H1 (cell line): ENCODE results near the gene SPATA21. TPM values are rescaled to one million over a fixed set of nuclear protein-coding genes. Genes with fewer than 3 reads are reported as not detected.

Source experiments
- CREB1 ChIP-seq: IDR thresholded peaks from 2 replicates; pipeline ENCODE4 v1.6.1; 2012; ENCODE audit warnings: inconsistent platforms
- EP300 ChIP-seq, 2 experiments: IDR thresholded peaks; 1 replicate in 1 of 2; 2 replicates in 1 of 2; pipeline ENCODE4 v1.6.1; 2011 to 2012; ENCODE audit warnings: low read depth in 2 of 2, low read length in 2 of 2, mild to moderate bottlenecking in 2 of 2, borderline replicate concordance in 1 of 2, inconsistent platforms in 1 of 2, moderate library complexity in 1 of 2
- HDAC2 ChIP-seq, 2 experiments: fragments of 300-600 bp in 1 of 2; sonication (generic) in 1 of 2; IDR thresholded peaks; 2 replicates each; pipeline ENCODE4 v1.6.1; 2011 to 2012; ENCODE audit warnings: low read depth in 2 of 2, low read length in 2 of 2, mild to moderate bottlenecking in 2 of 2, moderate library complexity in 2 of 2, borderline replicate concordance in 1 of 2, inconsistent platforms in 1 of 2
- polyA plus RNA-seq, 7 experiments: library from polyadenylated mRNA; depleted of rRNA in 3 of 7; stranded (reverse) in 5 of 7; unstranded in 2 of 7; fragments of >200 nt in 5 of 7; fragments of 200-250 nt in 2 of 7; gene quantifications; 1 replicate in 5 of 7; 2 replicates in 1 of 7; 4 replicates in 1 of 7; pipeline versions ENCODE4 v1.2.1 to v1.2.3, GENCODE V29; 2011 to 2013; ENCODE audit warnings: missing spikeins in 2 of 7, mixed read lengths in 2 of 7
- total RNA-seq: library from RNA; stranded (reverse); fragmentation: NEBNext Ultra II Directional; extraction: Animal tissue kit (Norgen Biotek cat#: 25700); gene quantifications from 2 replicates; pipeline ENCODE4 v1.2.1, GENCODE V29; 2021
- TF ChIP-seq, protein P1 (sequence below): IDR thresholded peaks from 2 replicates; pipeline ENCODE4 v1.6.1; 2012; ENCODE audit warnings: inconsistent platforms

Gene SPATA21
- total and polyA plus RNA-seq, 2 of the 8 experiments (the other 6 are each of a cell fraction or from before 2014, with no cell fraction given): not detected

DNA sequence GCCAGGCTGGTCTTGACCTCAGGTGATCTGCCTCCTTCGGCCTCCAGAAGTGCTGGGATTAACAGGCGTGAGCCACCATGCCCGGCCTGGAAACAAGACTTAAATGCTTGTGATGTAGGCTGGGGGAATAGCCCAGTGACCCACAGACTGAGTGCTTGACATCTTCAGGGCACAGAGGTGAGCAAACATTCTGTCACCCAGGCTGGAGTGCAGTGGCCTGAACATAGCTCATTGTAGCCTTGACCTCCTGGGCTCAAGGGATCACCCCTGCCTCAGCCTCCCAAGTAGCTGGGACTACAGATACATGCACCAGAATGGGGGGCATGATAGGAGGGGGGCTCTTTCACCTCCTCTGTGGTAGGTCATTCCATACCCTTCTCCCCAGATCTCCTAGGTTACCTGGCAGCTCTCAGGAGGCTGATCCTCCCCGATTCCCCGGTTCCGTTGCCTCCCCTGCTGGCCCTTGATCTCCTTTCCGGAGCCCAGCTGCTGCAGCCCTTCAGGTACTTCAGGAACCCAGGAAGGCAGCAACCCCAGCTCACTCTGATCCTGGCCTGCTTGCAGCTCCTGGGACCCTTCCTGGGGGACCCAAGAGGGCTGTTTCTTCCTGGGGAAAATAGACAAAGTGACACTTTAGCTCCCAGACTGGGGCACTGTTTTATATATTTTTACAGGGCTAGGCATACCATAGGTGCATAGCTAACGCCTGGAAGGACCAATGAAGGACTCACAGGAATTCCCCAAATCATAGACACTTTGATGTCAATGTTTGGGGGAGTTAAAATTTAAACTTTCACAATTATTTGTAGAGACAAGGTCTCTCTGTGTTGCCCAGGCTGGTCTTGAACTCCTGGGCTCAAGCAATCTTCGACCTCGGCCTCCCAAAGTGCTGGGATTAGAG, 11.8 kb downstream of the SPATA21 start (continued):
- TF ChIP-seq, protein P1, sequence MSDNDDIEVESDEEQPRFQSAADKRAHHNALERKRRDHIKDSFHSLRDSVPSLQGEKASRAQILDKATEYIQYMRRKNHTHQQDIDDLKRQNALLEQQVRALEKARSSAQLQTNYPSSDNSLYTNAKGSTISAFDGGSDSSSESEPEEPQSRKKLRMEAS: no peak
- TF ChIP-seq EP300 (IDR thresholded peaks at IDR 0.05; ENCODE audit: borderline replicate concordance in 1 of 2, low read depth in 2 of 2, low read length in 2 of 2) (no peak), CREB1 (no peak), HDAC2 (IDR thresholded peaks at IDR 0.05; ENCODE audit: borderline replicate concordance in 1 of 2, low read depth in 2 of 2, low read length in 2 of 2) (no peak)
